Stimulated activated CD4-positive, alpha-beta T cell treated with anti-CD3 and anti-CD28 coated beads, TNF-alpha, amount 100 ng/mL, for 1 hour (primary cell): ENCODE results near the gene NCR2.
"Not testable (repeated sequence)": the region's sequence is repeated elsewhere in the genome, so short reads cannot be mapped to it uniquely, and the experiment has no call there.

ENCODE experiments used
- DNase-seq, 3 donors: peaks; one replicate each; pipeline ENCODE4 v3.0.0-alpha.2; 2020; ENCODE audit warnings: low read depth in 3 of 3, low spot score in 1 of 3

The NCR2 gene, protein sequence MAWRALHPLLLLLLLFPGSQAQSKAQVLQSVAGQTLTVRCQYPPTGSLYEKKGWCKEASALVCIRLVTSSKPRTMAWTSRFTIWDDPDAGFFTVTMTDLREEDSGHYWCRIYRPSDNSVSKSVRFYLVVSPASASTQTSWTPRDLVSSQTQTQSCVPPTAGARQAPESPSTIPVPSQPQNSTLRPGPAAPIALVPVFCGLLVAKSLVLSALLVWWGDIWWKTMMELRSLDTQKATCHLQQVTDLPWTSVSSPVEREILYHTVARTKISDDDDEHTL

DNA sequence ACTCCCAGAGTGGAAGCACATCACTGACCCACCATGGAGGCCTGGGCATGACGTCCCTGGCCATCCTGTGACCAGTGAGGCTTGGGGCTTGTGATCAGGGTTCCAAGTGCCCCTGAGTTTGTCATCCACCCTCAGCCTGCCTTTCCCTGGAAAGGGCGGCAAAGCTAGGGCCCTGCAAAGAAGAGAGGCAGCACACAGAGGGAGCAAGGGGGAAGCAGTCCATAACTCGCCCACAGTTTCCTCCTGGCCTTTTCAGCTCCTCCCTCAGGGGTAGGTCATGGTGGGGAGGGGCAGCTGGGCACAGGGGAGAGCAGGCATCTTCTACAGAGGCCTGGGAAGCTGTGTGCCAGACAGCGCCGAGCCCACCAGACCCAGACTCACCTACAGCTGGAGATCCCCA is at the start of gene NCR2:
NCR2 (plus strand) TSS at position 313 of the 400 bp plus-strand sequence. CDS start 269 bp downstream, outside the sequence.
- DNase-seq: no peak

DNA sequence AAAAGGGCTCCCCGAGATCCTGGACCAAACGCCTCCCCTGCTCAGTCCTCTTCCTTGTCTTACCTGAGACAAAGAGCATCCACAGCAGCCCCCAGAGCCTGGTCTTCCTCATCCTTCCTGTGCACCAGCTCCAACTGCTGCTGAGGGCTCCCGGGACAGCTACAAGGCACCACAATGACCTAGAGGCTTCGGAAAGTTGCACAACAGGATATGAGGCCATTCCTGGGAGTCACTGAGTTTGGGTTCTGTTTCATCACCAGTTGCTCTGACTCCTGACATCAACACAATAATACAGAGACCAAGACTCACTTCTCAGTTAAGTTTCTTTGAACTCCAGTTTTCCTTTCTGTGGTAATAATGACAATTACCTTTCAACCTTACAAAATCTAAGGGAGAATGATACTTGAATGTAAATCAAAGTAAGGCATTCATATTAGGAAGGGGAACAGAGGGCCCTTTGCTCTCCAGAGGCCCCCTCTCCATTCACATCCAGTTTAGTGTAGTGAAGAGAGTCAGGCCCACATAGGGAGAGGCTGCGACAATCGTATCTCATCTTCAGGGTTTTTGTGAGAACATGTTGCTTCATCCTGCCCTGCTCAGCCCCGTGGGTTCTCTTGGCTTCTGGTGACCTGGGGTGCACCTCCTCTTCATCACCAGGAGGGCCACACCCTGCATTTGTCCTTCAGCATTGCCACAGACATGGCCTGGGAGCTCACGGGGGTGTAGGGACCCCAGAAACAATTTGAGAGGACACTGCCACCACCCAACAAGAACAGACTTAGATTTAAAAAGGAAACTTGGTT is 48.7 kb upstream of the NCR2 start, which contains the start of gene TREM1:
TREM1 (minus strand) TSS at position 139 of the 803 bp plus-strand sequence; CDS start at position 112, 27 bp downstream.
- no peak for DNase-seq

DNA sequence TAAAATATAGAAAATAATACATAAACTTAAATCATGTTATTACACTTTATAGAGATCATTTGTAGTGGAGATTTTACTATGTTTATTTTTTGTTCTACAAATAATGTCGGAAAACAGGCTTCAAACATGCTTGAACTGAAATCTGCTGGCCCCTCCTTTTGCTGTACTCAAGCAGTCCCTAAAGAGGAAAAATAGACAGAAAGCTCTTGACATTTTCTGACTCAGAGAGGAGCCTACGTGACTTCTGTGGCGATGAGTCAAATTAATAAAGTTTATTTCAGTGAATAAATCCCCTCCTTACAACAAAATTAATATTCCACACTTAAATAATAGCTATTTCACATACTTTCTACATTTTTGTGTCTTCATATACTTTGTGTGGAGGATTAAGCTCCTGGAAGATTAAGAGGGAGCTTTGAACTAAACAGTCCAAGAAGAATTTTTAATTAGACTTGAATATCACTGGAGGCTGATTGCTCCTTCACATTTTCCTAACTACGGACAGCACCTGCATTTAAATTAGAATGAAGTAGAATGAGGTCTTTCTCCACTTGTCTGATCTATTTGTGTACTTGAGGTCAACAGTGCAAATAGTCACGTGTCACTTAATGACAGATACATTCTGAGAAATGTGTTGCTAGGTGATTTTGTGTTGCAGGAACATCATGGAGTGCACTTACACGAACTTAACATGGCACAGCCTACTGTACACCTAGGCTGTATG is 47.2 kb upstream of the NCR2 start:
- no peak for DNase-seq

DNA sequence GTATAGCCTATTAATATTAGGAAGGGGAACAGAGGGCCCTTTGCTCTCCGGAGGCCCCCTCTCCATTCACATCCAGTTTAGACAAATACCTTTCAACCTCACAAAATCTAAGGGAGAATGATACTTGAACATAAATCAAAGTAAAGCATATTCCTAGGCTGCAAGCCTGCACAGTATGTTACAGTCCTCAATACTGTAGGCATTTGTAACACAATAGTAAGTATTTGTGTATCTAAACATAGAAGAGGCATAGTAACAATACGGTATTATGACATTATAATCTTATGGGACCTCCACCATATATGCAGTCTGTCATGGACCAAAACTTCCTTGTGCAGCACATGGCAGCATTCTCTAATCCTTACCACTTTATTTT is 46.7 kb upstream of the NCR2 start:
- DNase-seq: no peak

DNA sequence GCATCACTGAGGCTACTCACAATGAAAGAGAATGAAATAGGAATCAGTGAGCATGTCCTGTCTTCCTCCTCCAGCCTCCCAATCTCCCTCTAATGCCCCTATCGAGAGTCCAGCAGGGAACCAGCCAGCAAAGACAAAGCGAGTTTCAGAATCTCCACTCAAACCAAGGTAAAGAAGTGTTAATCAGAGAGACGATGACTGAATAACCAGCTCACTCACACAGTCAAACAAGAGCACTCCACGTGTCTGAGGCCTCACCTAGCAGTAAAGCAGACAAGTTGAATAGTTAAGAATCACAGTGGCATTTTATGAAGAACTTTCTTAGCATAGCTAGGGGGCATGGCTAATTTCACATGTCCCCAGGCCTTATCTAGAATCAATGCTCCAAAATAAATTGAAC is 45.6 kb upstream of the NCR2 start:
- no peak for DNase-seq

DNA sequence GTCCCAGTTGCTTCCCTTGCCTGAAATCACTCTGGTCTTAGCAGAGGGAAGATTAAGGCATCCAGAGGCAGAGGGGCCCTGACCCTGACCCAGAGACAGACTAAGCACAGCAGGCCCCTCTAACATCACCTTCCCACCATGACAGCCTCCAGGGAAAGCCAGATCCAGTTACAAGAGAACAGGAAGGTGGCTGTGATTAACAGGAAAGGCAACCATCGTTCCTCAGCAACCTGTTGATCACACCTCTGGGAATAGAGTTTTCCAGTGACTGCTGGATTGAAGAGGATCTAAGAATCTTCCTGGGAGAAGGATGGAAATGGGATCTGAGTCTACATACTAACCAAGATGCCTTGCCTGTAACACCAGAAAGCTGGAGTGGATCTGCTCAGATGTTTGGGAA is 43.7 kb upstream of the NCR2 start:
- DNase-seq: no peak

DNA sequence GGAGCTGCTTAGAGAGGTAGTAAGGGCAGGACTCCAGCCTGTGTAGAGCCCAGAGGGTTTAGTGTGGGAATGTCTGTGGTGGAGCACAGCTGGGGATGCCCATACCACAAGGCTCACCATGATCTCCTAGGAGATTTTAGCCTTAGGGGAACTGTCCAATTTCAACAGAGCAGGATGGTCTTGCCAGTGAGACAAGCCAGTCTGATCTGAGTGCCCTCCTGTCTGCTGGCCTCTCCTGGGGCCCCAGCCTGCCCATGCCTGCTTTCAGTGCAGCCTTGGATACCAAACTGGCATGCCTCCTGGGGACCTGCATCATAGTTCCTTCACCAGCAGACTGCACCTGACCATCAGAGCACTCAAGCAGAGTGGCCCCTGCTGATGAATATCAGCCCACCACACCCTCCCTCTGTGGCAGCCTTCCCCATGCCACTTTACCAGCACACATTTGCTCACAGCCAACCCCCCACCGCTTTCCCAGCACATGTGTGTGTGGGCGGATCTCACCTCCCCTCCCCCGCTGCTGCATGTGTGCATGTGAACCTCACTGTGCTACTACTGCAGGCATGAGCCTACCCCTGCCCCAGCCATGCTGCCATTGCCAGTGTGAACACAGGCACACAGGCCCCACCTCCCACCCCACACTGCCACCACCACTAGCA is 41.1 kb upstream of the NCR2 start:
- DNase-seq: no peak

DNA sequence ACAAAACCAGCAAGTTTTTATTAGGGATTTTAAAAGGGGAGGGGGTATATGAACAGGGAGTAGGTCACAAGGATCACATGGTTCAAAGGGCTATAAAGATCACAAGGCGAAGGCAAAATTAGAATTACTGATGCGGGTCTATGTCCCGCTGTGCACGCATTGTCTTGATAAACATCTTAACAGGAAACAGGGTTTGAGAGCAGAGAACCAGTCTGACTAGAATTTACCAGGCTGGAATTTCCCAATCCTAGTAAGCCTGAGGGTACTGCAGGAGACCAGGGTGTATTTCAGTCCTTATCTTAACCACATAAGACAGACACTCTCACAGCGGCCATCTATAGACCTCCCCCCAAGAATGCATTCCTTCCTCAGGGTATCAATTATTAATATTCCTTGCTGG is 38.2 kb upstream of the NCR2 start:
- DNase-seq: not testable (repeated sequence)

DNA sequence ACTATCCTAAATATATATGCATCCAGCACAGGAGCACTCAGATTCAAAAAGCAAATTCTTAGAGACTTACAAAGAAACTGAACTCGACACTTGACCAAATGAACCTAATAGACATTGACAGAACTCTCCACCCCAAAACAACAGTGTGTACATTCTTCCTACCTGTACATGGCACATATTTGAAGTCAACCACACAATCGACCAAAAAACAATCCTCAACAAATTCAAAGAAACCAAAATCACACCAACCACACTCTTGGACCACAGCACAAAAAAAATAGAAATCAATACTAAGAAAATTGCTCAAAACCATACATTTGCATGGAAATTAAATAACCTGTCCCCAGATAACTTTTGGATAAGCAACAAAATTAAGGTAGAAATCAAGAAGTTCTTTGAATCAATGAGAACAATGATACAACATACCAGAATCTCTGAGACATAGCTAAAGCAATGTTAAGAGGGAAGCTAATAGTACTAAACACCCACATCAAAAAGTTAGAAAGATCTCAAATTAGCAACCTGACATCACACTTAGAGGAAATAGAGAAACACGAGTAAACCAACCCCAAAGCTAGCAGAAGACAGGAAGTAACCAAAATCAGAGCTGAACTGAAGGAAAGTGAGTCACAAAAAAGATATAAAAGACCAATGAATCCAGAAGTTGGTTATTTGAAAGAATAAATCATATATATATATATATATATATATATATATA is 36.5 kb upstream of the NCR2 start:
- DNase-seq: no peak

DNA sequence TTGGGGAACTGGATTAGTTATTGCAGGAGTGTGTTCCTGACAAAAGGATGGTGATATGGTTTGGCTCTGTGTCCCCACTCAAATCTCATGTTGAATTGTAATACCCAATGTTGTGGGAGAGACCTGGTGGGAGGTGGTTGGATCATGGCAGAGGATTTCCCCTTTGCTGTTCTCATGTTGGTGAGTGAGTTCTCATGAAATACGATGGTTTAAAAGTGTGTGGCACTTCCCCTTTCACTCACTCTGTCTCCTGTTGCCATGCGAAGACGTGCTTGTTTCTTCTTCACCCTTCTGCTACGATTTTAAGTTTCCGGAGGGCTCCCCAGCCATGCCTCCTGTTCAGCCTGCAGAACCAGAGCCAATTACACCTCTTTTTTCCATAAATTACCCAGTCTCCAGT is 32.8 kb upstream of the NCR2 start:
- no peak for DNase-seq

DNA sequence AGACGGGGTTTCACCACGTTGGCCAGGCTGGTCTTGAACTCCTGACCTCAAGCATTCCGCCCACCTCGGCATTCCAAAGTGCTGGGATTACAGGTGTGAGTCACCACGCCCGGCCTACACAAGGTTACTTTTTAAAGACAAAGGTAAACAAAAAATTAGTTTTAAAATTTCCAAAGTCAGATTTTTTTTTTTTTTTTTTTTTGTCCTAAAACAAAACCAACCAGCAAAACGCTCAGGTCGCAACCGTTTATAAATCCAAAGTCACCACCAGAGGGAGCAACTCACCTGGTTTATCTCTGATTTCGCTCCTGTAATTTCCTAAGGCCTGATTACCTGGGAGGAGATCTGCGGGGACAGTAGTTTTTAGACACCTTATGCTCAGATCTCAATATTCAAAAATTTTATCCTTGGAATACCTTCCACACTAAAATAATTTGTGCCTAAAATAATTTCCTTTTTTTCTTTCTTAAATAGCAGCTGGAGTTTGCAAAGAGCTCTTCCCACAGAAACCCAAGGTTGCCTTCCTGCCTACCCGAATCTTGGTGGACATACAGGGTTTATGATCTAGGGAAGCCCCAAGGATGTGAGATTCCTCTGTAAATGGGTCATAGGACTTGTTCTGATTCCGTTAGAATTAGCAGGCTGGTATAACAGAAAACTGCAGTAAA is 29.1 kb upstream of the NCR2 start:
- no peak for DNase-seq

DNA sequence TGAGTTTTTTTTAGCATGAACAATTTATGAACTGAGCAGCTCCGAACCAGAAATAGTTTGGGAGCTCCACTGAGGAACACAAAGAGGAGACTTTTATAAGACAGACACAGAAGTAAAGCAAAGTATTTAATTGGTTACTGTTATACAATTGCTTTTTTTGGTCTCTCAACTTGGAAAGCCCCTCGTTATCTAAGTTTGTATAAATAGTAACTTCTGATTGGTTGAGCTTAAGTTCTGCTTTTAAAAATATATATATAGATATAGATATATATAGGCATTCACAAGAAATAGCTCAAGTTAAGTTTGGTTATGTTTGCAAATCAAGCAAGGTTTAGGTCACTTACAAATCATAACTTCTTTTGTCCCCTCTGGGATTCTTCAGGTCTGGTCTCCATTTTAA is 20.2 kb upstream of the NCR2 start:
- DNase-seq: no peak

DNA sequence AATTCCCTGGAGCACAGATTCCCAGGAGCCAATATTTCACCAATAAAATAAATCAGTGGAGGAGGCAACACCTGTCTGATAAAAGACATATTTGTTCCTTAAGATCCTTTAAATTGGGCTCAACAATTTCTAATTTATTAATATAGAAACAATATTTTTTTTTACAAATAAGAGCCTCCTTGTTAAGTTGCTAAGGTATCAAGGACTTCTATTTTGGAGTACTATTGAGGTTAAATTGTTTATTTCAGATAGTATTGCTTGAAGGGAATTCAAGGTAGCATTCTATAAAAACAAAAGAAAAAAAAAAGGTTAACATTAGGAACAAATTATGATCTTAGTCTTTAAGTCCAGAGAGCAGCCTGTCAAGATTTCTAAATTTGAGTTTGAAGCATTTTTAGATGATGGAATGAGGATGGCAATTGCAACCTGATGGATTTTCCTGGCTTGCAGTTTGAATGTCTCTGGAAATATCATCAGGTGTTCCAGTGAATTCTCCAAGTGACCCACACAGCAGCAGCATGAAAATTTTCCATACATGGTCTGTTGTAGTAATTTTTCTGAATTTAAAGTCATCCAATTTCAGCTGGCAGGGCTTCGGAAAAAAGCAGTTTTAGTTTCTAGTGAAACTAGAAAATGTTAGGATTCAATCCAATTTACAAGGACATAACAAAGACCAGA is 19.3 kb upstream of the NCR2 start:
- DNase-seq: no peak

DNA sequence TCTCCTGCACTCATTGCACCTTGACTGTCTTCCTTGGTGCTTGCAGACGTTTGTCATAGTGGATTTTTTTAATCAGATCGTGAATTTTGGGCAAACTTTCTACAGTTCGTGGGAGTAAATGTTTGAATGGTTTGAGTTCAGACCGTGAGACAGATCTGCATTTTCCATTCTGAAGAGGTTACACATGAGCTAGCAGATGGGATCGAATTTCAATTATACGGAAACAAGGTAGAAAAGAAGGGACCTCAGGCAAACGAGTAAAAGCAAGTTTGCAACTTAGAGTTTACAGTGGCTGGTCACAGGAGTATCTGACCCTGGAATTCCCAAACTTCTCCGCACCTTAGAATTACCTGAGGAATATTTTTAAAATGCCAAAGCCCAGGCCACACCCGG is 17.2 kb upstream of the NCR2 start:
- DNase-seq: no peak

DNA sequence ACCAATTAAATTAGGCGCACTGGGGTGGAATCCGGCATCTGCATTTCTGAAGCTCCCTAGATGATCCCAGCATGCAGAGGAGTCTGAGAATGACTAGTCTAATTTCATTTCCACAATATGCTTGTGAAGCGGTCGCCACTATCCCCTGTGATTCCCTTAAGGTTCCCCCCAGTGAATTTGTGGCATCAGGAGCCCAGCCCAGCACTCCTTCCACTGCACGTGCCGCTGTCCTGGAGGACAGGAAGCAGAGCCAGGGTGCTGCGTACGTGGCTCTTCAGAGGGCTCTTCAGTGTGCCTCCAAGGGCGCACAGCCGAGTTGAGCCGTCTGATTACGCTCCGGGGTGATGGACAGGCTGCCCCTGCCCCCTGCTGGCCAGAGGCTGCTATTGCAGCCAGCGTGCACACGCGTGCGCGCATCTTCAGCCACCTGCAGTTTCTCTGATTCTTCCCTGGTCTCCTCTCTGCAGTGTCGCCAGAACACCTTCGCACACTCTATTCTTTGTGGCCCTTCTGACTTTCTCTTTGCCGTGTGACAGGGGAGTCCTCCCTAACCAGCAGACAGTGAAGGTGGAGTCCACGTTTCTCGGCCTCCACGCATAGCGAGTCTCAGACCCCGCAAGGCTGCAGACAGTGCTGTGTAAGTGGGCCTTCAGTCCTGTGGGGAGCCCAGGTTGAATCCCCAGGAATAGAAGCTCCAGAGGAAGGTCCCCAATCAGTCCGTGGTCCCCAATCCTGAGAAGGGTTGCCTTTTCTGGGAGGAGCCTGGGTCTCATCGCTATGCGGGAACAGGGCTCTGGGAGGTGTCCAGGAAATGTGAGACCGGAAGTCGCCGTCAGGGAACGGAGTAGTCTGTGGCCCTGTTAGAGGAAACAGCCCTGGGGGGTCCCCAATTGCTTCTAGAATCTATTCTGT is 16.5 kb upstream of the NCR2 start:
- peak; percentile 53 to 77 (median 69) for DNase-seq

DNA sequence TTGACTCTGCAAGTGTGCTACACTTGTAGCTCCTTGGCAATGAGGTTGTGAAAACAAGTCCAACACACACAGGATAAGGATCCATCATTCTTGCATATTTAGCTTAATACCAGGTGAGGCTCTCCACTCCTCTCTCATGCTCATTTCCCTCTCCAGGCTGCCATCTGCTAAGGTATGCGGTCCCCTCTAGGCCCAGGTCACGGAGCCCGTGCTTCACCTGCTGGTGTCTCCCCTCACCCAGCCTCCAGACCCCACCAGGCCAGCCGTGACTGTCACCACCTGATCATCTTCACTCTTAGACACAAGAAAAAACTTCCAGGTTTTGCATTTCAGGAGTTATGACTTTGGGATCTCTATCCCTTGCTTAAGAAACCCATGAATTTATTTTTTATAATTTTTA is 14.2 kb upstream of the NCR2 start:
- DNase-seq: no peak

DNA sequence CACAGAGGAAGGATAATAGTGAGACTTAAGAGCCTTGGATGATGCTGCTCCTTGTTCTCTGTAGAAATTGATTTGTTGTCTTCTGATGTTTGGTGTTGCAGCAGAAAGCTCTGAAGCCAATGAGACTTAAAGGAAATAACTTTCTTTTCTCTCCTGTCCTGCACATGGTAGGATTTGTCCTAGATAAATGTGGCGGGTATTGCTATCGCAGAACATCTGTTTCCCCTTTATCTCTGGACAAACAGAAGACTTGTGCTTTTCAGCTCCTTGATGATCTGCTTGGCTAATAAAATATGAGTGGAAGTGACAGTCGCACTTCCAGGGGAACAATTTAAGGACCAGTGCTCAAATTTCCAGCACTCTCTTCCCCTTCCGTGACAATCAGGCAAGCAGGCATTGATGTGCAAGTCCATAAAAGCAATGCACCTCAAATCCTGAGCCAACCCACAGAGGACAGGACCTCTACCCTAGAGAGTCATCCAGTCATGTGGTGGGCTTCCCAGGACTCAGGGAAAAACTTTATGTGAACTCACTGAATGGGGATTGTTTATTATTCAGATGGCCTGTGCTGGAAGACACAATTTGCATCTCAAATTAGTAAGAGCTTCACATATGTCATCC is 9.9 kb upstream of the NCR2 start:
- no peak for DNase-seq

DNA sequence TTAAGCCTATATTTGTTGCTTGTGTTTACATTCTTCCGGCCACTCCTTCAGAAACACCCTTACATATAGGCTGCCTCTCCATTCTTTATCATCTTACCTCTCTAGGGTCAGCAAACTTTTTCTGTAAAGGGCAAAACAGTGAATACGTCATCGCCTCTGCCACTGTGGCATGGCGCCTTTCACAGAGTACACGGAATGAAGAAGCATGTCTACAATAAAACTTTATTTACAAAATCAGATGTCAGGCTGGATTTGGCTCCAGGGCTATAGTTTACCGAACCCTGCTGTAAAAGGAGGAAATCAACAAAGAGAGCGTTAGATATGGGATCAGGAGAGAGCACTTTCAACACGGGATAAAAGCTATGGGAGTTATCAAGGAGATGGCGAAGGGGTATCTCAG is 9.3 kb upstream of the NCR2 start:
- DNase-seq: no peak
